Immature natural killer cell (primary cell): ENCODE measurements around the gene TMIGD3. TPM values are rescaled to one million over a fixed set of nuclear protein-coding genes. Genes with fewer than 3 reads are reported as not detected.
A peak's percentile ranks its signal among the peaks of the same experiment; 100 is the strongest.

ENCODE experiments used
- DNase-seq, 3 donors: peaks; one replicate each; pipeline ENCODE4 v3.0.0; 2022; ENCODE audit warnings: mixed read lengths in 1 of 3
- H3K27ac Mint-ChIP-seq, 6 donors: one replicate each; pipeline ENCODE4 v1.8.0; 2020; ENCODE audit warnings: mixed read lengths in 6 of 6, mild to moderate bottlenecking in 5 of 6, inconsistent platforms in 4 of 6, moderate library complexity in 3 of 6
- H3K27me3 Mint-ChIP-seq, 3 donors: one replicate each; pipeline ENCODE4 v1.8.0; 2020 to 2021; ENCODE audit warnings: low read depth in 3 of 3, mild to moderate bottlenecking in 3 of 3, mixed read lengths in 3 of 3, moderate library complexity in 3 of 3, inconsistent platforms in 1 of 3
- H3K36me3 Mint-ChIP-seq, 3 donors: one replicate each; pipeline ENCODE4 v1.8.0; 2020; ENCODE audit warnings: mixed read lengths in 3 of 3, inconsistent platforms in 2 of 3, mild to moderate bottlenecking in 2 of 3
- H3K4me1 Mint-ChIP-seq, 2 donors: one replicate each; pipeline ENCODE4 v1.8.0; 2020; ENCODE audit warnings: inconsistent platforms in 2 of 2, mild to moderate bottlenecking in 2 of 2, mixed read lengths in 2 of 2, moderate library complexity in 1 of 2
- H3K4me3 Mint-ChIP-seq, 5 donors: one replicate each; pipeline ENCODE4 v1.8.0; 2020; ENCODE audit warnings: mild to moderate bottlenecking in 5 of 5, mixed read lengths in 5 of 5, inconsistent platforms in 3 of 5, moderate library complexity in 3 of 5
- H3K9me3 Mint-ChIP-seq, 6 donors: one replicate each; pipeline ENCODE4 v1.8.0; 2020; ENCODE audit warnings: mild to moderate bottlenecking in 6 of 6, mixed read lengths in 6 of 6, inconsistent platforms in 4 of 6, moderate library complexity in 3 of 6
- polyA plus RNA-seq, 3 donors: library from polyadenylated mRNA; unstranded; fragments of 300-500 nt; fragmentation: Illumina TruSeq; gene quantifications; one replicate each; pipeline ENCODE4 v1.2.3, GENCODE V29; 2021

Gene TMIGD3
- polyA plus RNA-seq, 3 donors from 2014 or later: not detected

DNA sequence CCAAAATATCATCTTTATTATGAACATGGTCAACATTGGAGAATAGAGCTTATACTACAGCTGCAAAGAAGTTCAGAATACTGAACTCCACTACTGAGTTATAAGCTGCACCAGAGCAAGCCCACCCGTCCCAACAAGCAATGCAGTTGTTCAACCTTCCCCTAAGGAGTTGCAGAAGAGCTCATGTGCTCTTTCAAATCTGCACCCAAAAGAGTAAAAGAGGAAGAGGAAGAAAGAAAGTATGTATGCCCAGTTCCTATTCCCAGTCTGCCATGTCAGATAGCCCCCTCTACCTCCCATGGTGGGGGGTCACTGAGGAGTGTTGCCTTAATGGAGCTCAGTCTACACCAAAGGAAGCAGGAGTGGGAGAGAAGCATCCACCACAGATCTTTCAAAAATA, 22.8 kb downstream of the TMIGD3 start:
- Mint-ChIP-seq H3K4me3 (no peak overlapping the region), H3K4me1 (peaks cover 31 to 41% of the 10 kb centered on the region in 2 donors), H3K27me3 (peaks cover 1 to 4% (median 2%) of the 10 kb centered on the region in 3 donors), H3K9me3 (no peaks in the 10 kb centered on the region), H3K27ac (no peak overlapping the region), H3K36me3 (peaks cover 10 to 22% (median 10%) of the 10 kb centered on the region in 3 donors)
- no peak for DNase-seq

DNA sequence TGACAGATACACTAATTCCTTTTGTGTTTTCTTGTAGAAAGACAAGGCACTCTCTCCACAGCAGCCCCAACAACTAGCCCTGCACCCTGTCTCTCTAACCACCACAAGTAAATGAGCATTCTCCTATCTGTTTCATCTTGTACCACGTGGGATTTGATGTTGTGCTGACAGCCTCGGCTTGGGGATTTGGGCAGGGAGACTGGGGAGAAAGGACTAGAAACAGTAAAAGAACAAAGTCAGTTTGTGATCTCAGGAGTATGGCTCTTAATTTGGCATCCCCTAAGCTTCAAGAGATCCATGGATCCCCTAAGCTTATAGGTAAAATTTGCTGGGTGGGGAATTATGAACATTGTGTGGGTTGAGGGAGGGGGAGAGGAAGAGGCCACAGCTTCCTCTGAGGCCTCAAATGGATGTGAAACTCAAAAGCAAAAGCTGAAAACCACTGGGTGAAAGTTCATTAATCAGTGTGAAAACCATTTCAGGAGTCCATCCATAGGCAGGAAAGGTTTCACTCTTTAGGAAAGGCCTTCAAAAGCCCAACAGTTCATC, 26.6 kb downstream of the TMIGD3 start:
- peak overlapping the region; percentile 93 to 97 (median 96) for H3K4me3 Mint-ChIP-seq
- peaks cover 6 to 50% of the 10 kb centered on the region in 2 donors for H3K4me1 Mint-ChIP-seq
- peak overlapping the region in 5 of 6 donors; percentile 94 to 97 (median 96) for H3K27ac Mint-ChIP-seq
- DNase-seq: peak; percentile 63 to 70 (median 63)
- no peaks in the 10 kb centered on the region for H3K9me3 Mint-ChIP-seq
- peaks cover 2 to 5% (median 2%) of the 10 kb centered on the region in 3 donors for H3K27me3 Mint-ChIP-seq
- peaks cover 10 to 22% (median 10%) of the 10 kb centered on the region in 3 donors for H3K36me3 Mint-ChIP-seq

DNA sequence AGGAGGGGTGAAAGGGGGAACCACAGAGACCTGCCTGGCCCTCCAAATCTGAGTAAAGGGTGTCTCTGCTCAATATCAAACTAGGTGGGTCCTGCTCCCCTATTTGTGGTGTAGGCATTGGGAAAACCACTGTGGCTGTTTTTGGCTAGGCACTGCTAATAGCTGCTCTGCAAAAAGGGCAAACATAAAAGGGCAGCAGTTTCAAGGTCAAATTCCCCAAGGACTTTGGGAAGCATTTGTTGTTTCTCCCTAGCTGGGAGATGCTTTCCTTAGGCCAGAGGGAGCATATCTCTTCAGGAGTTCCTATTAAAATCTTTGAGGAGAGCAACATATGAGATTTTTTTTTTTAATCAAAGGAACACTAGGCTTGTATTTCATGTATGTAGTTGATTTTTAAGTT, 27.2 kb downstream of the TMIGD3 start:
- Mint-ChIP-seq H3K4me1 (peaks cover under 1 to 47% of the 10 kb centered on the region in 2 donors), H3K4me3 (peak overlapping the region; percentile 93 to 97 (median 96)), H3K27me3 (peaks cover 2 to 5% (median 2%) of the 10 kb centered on the region in 3 donors), H3K27ac (peak overlapping the region in 5 of 6 donors; percentile 94 to 97 (median 96)), H3K9me3 (no peaks in the 10 kb centered on the region), H3K36me3 (peaks cover 10 to 22% (median 10%) of the 10 kb centered on the region in 3 donors)
- DNase-seq: no peak

DNA sequence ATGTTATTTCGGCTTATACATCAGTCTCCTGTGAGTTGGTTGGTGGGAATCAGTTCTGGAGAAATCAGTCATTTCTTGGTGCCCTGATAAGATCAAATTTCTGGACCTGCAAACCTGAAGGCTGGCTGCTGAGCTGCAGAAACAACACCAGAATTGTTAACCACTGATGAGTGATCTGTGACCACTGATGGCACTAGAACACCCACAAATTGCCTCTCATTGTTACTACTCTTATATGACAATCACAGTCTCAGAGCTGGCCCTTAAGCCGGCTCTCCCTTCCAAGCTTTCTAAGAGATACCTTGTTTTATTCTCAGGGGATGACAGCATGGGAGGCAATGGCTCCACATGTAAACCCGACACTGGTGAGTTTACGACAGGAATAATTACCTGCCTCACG, 27.7 kb downstream of the TMIGD3 start:
- H3K4me3 Mint-ChIP-seq: peak overlapping the region; percentile 93 to 97 (median 96)
- H3K9me3 Mint-ChIP-seq: no peaks in the 10 kb centered on the region
- H3K27me3 Mint-ChIP-seq: peaks cover 2 to 5% (median 2%) of the 10 kb centered on the region in 3 donors
- DNase-seq: peak; percentile 69 to 74 (median 73)
- H3K36me3 Mint-ChIP-seq: peaks cover 10 to 22% (median 10%) of the 10 kb centered on the region in 3 donors
- peak overlapping the region in 5 of 6 donors; percentile 94 to 97 (median 96) for H3K27ac Mint-ChIP-seq
- H3K4me1 Mint-ChIP-seq: peaks cover 0 to 47% of the 10 kb centered on the region in 2 donors

- Mint-ChIP-seq H3K27ac (peak overlapping the region in 5 of 6 donors; percentile 94 to 97 (median 96)), H3K36me3 (peaks cover 10 to 22% (median 10%) of the 10 kb centered on the region in 3 donors), H3K27me3 (peaks cover 2 to 5% (median 2%) of the 10 kb centered on the region in 3 donors), H3K4me1 (peaks cover 0 to 47% of the 10 kb centered on the region in 2 donors), H3K4me3 (peak overlapping the region; percentile 93 to 97 (median 96)), H3K9me3 (no peaks in the 10 kb centered on the region)
- no peak for DNase-seq
These were observed 28.9 kb downstream of the TMIGD3 start for GRCh38 chr1:111474521-111474920.

DNA sequence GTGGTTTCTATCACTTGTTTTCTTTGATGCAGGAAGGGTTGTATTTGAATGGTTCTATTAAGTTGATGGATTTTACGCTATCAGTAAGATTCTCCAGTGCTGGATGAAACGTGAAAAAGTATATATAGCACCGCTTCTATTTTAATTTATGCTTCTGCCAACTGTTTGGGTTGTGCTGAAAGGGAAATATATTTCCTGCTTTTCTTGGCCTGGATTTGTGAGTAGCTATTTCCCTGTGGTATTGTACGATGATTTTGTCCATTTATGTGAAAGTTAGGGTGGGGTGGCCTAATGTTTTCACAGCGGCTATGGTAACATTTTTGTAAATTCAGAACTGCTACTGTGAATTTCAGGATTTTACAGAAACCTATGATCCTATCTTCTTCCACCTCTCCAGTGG, 29.3 kb downstream of the TMIGD3 start:
- H3K4me3 Mint-ChIP-seq: peak overlapping the region; percentile 93 to 97 (median 96)
- H3K36me3 Mint-ChIP-seq: peaks cover 10 to 22% (median 10%) of the 10 kb centered on the region in 3 donors
- peaks cover 2 to 5% (median 2%) of the 10 kb centered on the region in 3 donors for H3K27me3 Mint-ChIP-seq
- no peak for DNase-seq
- no peaks in the 10 kb centered on the region for H3K9me3 Mint-ChIP-seq
- peak overlapping the region in 5 of 6 donors; percentile 94 to 97 (median 96) for H3K27ac Mint-ChIP-seq
- peaks cover 0 to 47% of the 10 kb centered on the region in 2 donors for H3K4me1 Mint-ChIP-seq

DNA sequence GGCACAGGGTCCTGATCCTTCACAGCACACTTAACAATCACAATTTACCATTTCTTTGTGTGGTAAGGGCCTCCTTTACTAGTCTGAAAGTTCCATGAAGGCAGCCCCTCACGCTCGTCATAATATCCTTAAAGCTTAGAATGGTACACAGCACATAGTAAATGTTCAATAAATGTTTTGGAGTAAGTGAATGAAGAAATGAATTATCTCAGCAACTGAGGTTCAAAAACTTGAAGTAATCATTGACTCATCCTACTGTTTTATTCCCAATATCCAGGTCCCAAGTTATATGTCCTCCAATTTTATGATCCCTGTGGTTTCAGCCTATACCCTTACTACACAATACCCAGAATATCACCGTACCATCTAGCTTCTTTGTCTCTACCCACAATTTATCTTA, 31.9 kb downstream of the TMIGD3 start:
- no peak for DNase-seq
- H3K9me3 Mint-ChIP-seq: no peaks in the 10 kb centered on the region
- no peak overlapping the region for H3K27ac Mint-ChIP-seq
- no peak overlapping the region for H3K4me3 Mint-ChIP-seq
- peaks cover 0 to 7% (median 4%) of the 10 kb centered on the region in 3 donors for H3K36me3 Mint-ChIP-seq
- H3K27me3 Mint-ChIP-seq: peaks cover 2% of the 10 kb centered on the region in 3 donors
- H3K4me1 Mint-ChIP-seq: peaks cover 0 to 26% of the 10 kb centered on the region in 2 donors

DNA sequence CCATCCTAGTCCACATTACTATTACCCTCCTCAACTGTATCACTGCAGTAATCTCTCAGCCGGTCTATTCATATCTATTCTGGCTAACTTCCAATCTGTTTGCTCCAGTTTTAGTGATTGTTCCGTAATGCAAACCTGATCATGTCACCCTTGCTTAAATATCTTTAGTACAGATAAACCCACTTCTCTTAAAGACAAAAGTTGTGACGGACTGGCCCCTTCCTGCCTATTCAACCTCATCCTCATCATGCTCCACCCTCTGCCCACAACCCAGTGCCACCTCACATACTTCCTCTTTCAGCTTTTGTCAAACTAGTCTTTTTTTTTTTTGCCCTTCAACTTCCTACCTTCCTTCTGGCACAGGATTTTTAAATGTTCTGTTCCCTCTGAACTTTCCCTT, 32.4 kb downstream of the TMIGD3 start:
- Mint-ChIP-seq H3K9me3 (no peaks in the 10 kb centered on the region), H3K36me3 (peaks cover 0 to 7% (median 4%) of the 10 kb centered on the region in 3 donors), H3K4me3 (no peak overlapping the region), H3K27ac (no peak overlapping the region), H3K27me3 (peaks cover 2% of the 10 kb centered on the region in 3 donors), H3K4me1 (peaks cover 0 to 21% of the 10 kb centered on the region in 2 donors)
- DNase-seq: peak; percentile 79 to 82 (median 80)

DNA sequence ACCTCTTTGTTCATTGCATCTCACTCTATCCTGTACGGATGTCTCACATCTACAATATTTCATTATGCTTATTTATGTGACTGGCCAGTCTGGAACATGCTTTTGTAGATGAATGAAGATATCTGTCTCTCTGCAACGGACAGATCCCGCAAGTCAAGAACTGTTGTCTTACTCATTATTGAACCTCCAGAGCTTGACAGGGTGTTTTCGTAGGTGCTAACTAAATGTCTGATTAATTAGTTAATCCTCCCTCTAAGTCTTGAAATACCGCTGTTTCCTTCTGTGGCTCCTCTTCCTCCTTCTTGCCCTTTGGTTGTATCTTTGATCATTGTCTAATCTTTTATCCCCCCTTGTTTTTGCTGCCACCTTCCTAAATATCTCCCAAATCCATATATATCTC, 32.8 kb downstream of the TMIGD3 start:
- Mint-ChIP-seq H3K4me3 (no peak overlapping the region), H3K9me3 (no peaks in the 10 kb centered on the region), H3K27ac (no peak overlapping the region), H3K27me3 (peaks cover 0 to 2% (median 2%) of the 10 kb centered on the region in 3 donors), H3K36me3 (peaks cover 0 to 7% (median 4%) of the 10 kb centered on the region in 3 donors), H3K4me1 (peaks cover 0 to 17% of the 10 kb centered on the region in 2 donors)
- no peak for DNase-seq

GRCh38 chr1:111469539-111469938, 33.9 kb downstream of the TMIGD3 start:
- Mint-ChIP-seq H3K27me3 (peaks cover 0 to 2% (median under 1%) of the 10 kb centered on the region in 3 donors), H3K4me3 (no peak overlapping the region), H3K9me3 (no peaks in the 10 kb centered on the region), H3K36me3 (peaks cover 0 to 7% (median 6%) of the 10 kb centered on the region in 3 donors), H3K4me1 (peaks cover 0 to 11% of the 10 kb centered on the region in 2 donors), H3K27ac (no peak overlapping the region)
- no peak for DNase-seq

- no peak for DNase-seq
- Mint-ChIP-seq H3K4me1 (peaks cover 0 to 8% of the 10 kb centered on the region in 2 donors), H3K27ac (no peak overlapping the region)
These were observed 34.7 kb downstream of the TMIGD3 start for GRCh38 chr1:111468717-111469100.

GRCh38 chr1:111467865-111468716, 35.3 kb downstream of the TMIGD3 start:
- DNase-seq: no peak
- Mint-ChIP-seq H3K4me1 (peaks cover 0 to 2% of the 10 kb centered on the region in 2 donors), H3K27ac (no peak overlapping the region), H3K9me3 (no peaks in the 10 kb centered on the region), H3K4me3 (no peak overlapping the region), H3K36me3 (peaks cover 4 to 18% (median 11%) of the 10 kb centered on the region in 3 donors), H3K27me3 (peaks cover 0 to 2% (median 0%) of the 10 kb centered on the region in 3 donors)

More at GRCh38 chr1:111468717-111469100, 34.7 kb downstream of the TMIGD3 start:
- H3K4me3 Mint-ChIP-seq: no peak overlapping the region
- peaks cover 0 to 13% (median 7%) of the 10 kb centered on the region in 3 donors for H3K36me3 Mint-ChIP-seq
- peaks cover 0 to 2% (median 0%) of the 10 kb centered on the region in 3 donors for H3K27me3 Mint-ChIP-seq
- H3K9me3 Mint-ChIP-seq: no peaks in the 10 kb centered on the region

GRCh38 chr1:111466480-111466879, 37.0 kb downstream of the TMIGD3 start:
- no peak overlapping the region for H3K4me3 Mint-ChIP-seq
- no peak for DNase-seq
- H3K36me3 Mint-ChIP-seq: peaks cover 8 to 23% (median 23%) of the 10 kb centered on the region in 3 donors
- H3K27ac Mint-ChIP-seq: no peak overlapping the region
- no peaks in the 10 kb centered on the region for H3K27me3 Mint-ChIP-seq
- H3K9me3 Mint-ChIP-seq: no peaks in the 10 kb centered on the region
- peaks cover 0 to 2% of the 10 kb centered on the region in 2 donors for H3K4me1 Mint-ChIP-seq

DNA sequence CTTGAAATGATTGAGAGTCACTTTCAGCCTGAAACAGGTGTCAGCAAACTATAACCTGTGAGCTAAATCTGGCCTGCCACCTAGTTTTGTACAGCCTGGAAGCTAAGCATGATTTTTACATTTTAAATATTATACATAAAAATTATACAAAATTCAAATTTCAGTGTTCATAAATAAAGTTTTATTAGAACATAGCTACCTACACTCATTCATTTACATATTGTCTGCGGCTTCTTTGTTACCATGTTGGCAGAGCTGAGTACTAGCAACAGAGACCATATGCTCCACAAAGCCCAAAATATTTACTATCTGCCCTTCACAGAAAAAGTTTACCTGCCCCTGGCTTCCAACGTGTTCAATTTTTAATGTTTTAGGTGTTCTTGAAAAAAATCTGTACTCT, 37.7 kb downstream of the TMIGD3 start:
- Mint-ChIP-seq H3K4me1 (peaks cover 0 to 2% of the 10 kb centered on the region in 2 donors), H3K27ac (no peak overlapping the region), H3K9me3 (no peaks in the 10 kb centered on the region), H3K36me3 (peaks cover 8 to 23% (median 23%) of the 10 kb centered on the region in 3 donors), H3K27me3 (no peaks in the 10 kb centered on the region), H3K4me3 (no peak overlapping the region)
- no peak for DNase-seq
